PC-3 (cell line): ENCODE data around the gene COL6A2. TPM values are rescaled to one million over a fixed set of nuclear protein-coding genes. Genes with fewer than 3 reads are reported as not detected.

Source experiments
- ATAC-seq: fragments of 200-7000 bp; cut with Tn5 transposase; 2 replicates; pipeline ENCODE4 v1.9.1; 2020; ENCODE audit warnings: mild to moderate bottlenecking, moderate library complexity
- BruUV-seq: library from RNA; stranded (reverse); fragments of 400-500 nt; replicated peaks from 2 replicates; lab custom pipeline; 2021; lab: Mats Ljungman, UMichigan
- CTCF ChIA-PET: fragments of 300-600 bp; sonication (Branson Sonifier 250); formaldehyde crosslinking; loops from one replicate; lab custom pipeline; 2022; ENCODE audit warnings: antibody characterized with exemption; lab: Charles Lee
- POLR2A ChIA-PET: fragments of 300-600 bp; sonication (Branson Sonifier 250); formaldehyde crosslinking; loops from one replicate; lab custom pipeline; 2022; ENCODE audit warnings: antibody characterized with exemption; ENCODE audit not compliant: unreplicated experiment; lab: Charles Lee
- DNase-seq: peaks from one replicate; pipeline ENCODE4 v3.0.0-alpha.2; 2015
- H2AFZ ChIP-seq: fragments of 300-600 bp; sonication (generic); 2 replicates; pipeline ENCODE4 v1.6.0; 2016; ENCODE audit warnings: antibody characterized with exemption, low read length
- H3F3A ChIP-seq: fragments of 300-600 bp; sonication (generic); one replicate; pipeline ENCODE4 v1.6.0; 2017; ENCODE audit warnings: antibody characterized with exemption, low read length, control low read depth, mild to moderate bottlenecking; ENCODE audit not compliant: unreplicated experiment
- H3K27ac ChIP-seq: fragments of 300-600 bp; sonication (generic); 2 replicates; pipeline ENCODE4 v1.5.1; 2016; ENCODE audit warnings: mild to moderate bottlenecking, low read length
- H3K27me3 ChIP-seq: fragments of 300-600 bp; sonication (generic); 2 replicates; pipeline ENCODE4 v1.6.1; 2016; ENCODE audit warnings: low read length, mixed read lengths
- H3K36me3 ChIP-seq: fragments of 300-600 bp; sonication (generic); 2 replicates; pipeline ENCODE4 v1.6.1; 2016; ENCODE audit warnings: low read depth, mixed run types, low read length, mixed read lengths
- H3K4me1 ChIP-seq: fragments of 300-600 bp; sonication (generic); 2 replicates; pipeline ENCODE4 v1.5.1; 2016; ENCODE audit warnings: low read length; ENCODE audit not compliant: insufficient read depth
- H3K4me2 ChIP-seq: fragments of 300-600 bp; sonication (generic); 2 replicates; pipeline ENCODE4 v1.6.0; 2016; ENCODE audit warnings: low read length
- H3K4me3 ChIP-seq: fragments of 300-600 bp; sonication (generic); 2 replicates; pipeline ENCODE4 v1.5.1; 2016; ENCODE audit warnings: mild to moderate bottlenecking, low read length, mixed read lengths
- H3K79me2 ChIP-seq: fragments of 300-600 bp; sonication (generic); 2 replicates; pipeline ENCODE4 v1.6.1; 2017; ENCODE audit warnings: low read length, mixed read lengths
- H3K9ac ChIP-seq: fragments of 300-600 bp; sonication (generic); 2 replicates; pipeline ENCODE4 v1.6.0; 2016; ENCODE audit warnings: mild to moderate bottlenecking, low read length
- H3K9me2 ChIP-seq: fragments of 300-600 bp; sonication (generic); replicated peaks from 2 replicates; pipeline ENCODE4 v1.6.1; 2016; ENCODE audit warnings: mixed run types, low read length, mixed read lengths
- H3K9me3 ChIP-seq: fragments of 300-600 bp; sonication (generic); 2 replicates; pipeline ENCODE4 v1.6.1; 2016; ENCODE audit warnings: low read length, mixed read lengths
- H4K20me1 ChIP-seq: fragments of 300-600 bp; sonication (generic); 2 replicates; pipeline ENCODE4 v1.6.1; 2016; ENCODE audit warnings: low read length, mixed read lengths
- EZH2 ChIP-seq: fragments of 300-600 bp; sonication (generic); IDR thresholded peaks from one replicate; pipeline ENCODE4 v1.6.1; 2017; ENCODE audit warnings: antibody characterized with exemption, mild to moderate bottlenecking, low read length; ENCODE audit not compliant: unreplicated experiment
- EZH2phosphoT487 ChIP-seq: fragments of 300-600 bp; sonication (generic); IDR thresholded peaks from 2 replicates; pipeline ENCODE4 v1.6.1; 2018; ENCODE audit warnings: mild to moderate bottlenecking, antibody characterized with exemption, low read length, borderline replicate concordance
- intact Hi-C: fragments of 100-400 bp; cut with micrococcal nuclease; formaldehyde crosslinking; loops from 2 replicates; pipeline ENCODE4 v1.9.0; 2023
- total RNA-seq: library from RNA; depleted of rRNA; stranded (reverse); fragments of >200 nt; gene quantifications from 2 replicates; pipeline ENCODE4 v1.2.3, GENCODE V29; 2014
- TF ChIP-seq, protein P1 (sequence below): fragments of 300-600 bp; sonication (generic); conservative IDR thresholded peaks from 2 replicates; pipeline ENCODE4 v1.5.1; 2017; ENCODE audit warnings: antibody characterized with exemption, low read depth, mild to moderate bottlenecking, low read length

The COL6A2 gene
- total RNA-seq, 1 experiment from 2014 or later = 521 TPM

DNA sequence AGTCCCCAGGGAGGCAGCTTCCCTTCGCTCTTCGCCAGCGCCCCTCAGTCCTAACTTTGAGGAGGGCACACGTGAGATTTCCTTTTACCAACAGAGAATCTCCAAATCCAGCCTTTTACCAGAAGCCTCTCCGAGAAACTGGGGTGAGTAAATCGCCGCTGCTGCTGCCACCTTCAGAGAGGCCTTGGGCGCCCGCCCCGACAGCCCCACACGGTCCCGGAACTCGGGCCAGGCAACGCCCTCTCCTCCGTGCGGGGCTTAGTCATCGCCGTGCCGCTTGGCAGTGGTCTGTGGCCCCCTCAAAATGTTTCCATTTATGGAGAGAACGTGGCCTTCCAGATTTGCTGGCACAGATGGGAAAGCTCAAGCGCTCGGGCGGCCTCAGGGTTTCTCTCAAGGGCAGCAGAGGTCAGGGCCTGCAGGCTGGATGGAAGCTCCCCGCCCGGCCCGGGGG is 41.4 kb upstream of the COL6A2 start:
- H3K79me2 ChIP-seq = peaks cover 11% of the 10 kb centered on the region
- no peak overlapping the region for H3K4me3 ChIP-seq
- no peak overlapping the region for H3K27ac ChIP-seq
- no peak for ATAC-seq
- no peaks in the 10 kb centered on the region for H3F3A ChIP-seq
- H3K36me3 ChIP-seq = peaks cover under 1% of the 10 kb centered on the region; the same call in 1 of the 2 replicates
- H3K27me3 ChIP-seq = no peaks in the 10 kb centered on the region
- CTCF ChIA-PET = no interaction called here
- BruUV-seq = no TSS peak
- H4K20me1 ChIP-seq = no peaks in the 10 kb centered on the region
- H3K9me3 ChIP-seq = peaks cover under 1% of the 10 kb centered on the region; the same call in 1 of the 2 replicates
- no peak overlapping the region for H3K4me2 ChIP-seq
- POLR2A ChIA-PET = no interaction called here
- H3K9ac ChIP-seq = no peak overlapping the region
- no peak for TF ChIP-seq EZH2phosphoT487
- no peak for TF ChIP-seq EZH2
- TF ChIP-seq, protein P1, sequence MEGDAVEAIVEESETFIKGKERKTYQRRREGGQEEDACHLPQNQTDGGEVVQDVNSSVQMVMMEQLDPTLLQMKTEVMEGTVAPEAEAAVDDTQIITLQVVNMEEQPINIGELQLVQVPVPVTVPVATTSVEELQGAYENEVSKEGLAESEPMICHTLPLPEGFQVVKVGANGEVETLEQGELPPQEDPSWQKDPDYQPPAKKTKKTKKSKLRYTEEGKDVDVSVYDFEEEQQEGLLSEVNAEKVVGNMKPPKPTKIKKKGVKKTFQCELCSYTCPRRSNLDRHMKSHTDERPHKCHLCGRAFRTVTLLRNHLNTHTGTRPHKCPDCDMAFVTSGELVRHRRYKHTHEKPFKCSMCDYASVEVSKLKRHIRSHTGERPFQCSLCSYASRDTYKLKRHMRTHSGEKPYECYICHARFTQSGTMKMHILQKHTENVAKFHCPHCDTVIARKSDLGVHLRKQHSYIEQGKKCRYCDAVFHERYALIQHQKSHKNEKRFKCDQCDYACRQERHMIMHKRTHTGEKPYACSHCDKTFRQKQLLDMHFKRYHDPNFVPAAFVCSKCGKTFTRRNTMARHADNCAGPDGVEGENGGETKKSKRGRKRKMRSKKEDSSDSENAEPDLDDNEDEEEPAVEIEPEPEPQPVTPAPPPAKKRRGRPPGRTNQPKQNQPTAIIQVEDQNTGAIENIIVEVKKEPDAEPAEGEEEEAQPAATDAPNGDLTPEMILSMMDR = no peak
- peaks cover 42% of the 10 kb centered on the region for H3K4me1 ChIP-seq
- no peak for DNase-seq
- intact Hi-C loops = no loop called here
- H2AFZ ChIP-seq = no peak overlapping the region
- no peaks in the 10 kb centered on the region for H3K9me2 ChIP-seq

DNA sequence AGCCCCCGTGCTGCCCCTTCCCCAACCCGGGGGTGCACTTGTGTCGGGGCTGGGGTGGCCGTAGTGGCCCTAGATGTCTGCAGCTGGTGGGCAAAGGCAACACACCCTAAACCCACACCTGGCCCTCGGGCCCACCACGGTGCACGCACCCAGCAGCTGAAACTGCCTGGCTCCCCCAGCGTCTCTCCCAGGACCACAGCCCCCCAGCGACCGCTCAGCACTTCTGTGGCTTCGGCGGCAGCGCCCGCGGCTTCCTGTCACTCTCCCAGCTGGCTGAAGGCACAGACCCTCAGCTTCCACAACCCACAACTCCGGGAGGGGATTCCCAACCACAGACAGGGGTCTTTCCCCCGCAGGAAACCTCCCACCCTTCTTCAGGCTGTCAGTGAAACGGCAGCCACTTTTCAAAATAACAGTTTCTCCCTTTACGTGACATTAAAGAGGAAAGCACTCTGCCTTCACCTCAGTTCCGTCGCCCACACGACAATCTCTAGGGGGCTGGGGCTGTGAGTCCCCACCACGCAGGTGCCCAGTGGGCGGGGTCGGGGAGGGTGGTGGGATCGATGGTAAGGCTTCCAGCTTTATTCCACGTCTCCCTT is 40.7 kb upstream of the COL6A2 start:
- no peak overlapping the region for H3K27ac ChIP-seq
- DNase-seq (no peak), ATAC-seq (no peak)
- CTCF ChIA-PET = no interaction called here
- TF ChIP-seq, protein P1 = no peak
- no peak for TF ChIP-seq EZH2
- TF ChIP-seq EZH2phosphoT487 = no peak
- H3K9me3 ChIP-seq = peaks cover 8% of the 10 kb centered on the region; the same call in 1 of the 2 replicates
- H3K9me2 ChIP-seq = no peaks in the 10 kb centered on the region
- intact Hi-C loops = no loop called here
- H3K4me2 ChIP-seq = no peak overlapping the region
- BruUV-seq = no TSS peak
- H3K9ac ChIP-seq = no peak overlapping the region
- H3K4me1 ChIP-seq = peaks cover 40% of the 10 kb centered on the region
- no peaks in the 10 kb centered on the region for H3K27me3 ChIP-seq
- H3K36me3 ChIP-seq = peaks cover 8% of the 10 kb centered on the region; the same call in 1 of the 2 replicates
- no peaks in the 10 kb centered on the region for H4K20me1 ChIP-seq
- POLR2A ChIA-PET = no interaction called here
- no peak overlapping the region for H3K4me3 ChIP-seq
- no peaks in the 10 kb centered on the region for H3F3A ChIP-seq
- no peak overlapping the region for H2AFZ ChIP-seq
- H3K79me2 ChIP-seq = peaks cover 3% of the 10 kb centered on the region

DNA sequence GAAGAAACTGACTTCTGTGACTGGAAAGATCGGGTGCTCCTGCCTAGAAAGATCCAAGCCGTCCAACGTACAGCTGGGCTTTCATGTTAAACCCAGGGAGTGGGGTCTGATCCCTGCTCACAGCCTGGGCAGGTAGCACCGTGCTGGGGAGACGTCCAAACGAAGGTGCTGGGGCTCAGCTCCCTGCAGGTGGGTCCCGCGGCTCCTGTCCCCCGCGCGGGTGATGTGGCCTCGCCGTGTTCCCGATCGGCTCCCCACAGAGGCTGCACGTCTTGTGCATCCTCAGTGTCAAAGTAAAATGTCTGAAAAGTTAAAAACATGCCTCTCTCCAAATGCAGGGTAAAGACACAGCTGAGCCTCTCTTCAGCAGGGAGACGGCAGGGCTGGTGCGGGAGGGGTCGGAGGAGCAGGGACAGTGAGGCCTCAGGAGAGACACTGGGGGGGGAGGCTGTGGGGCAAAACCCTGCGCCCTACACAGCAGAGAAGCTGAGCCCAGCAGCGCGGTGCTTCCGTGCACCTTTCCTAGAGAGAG is 40.1 kb upstream of the COL6A2 start:
- Histone ChIP-seq H2AFZ (no peak overlapping the region), H3K4me3 (no peak overlapping the region), H3K27me3 (no peaks in the 10 kb centered on the region), H3K79me2 (no peaks in the 10 kb centered on the region), H3K36me3 (peaks cover 9% of the 10 kb centered on the region; the same call in 1 of the 2 replicates), H3K4me2 (no peak overlapping the region), H3F3A (no peaks in the 10 kb centered on the region), H3K27ac (peak overlapping the region; percentile 97; the same call in 1 of the 2 replicates), H3K9me3 (peaks cover 13% of the 10 kb centered on the region; the same call in 1 of the 2 replicates), H4K20me1 (no peaks in the 10 kb centered on the region), H3K9me2 (no peaks in the 10 kb centered on the region), H3K9ac (no peak overlapping the region), H3K4me1 (peaks cover 35% of the 10 kb centered on the region)
- no TSS peak for BruUV-seq
- no peak for DNase-seq
- intact Hi-C loops = no loop called here
- TF ChIP-seq EZH2 = no peak
- TF ChIP-seq, protein P1 = no peak
- no peak for TF ChIP-seq EZH2phosphoT487
- CTCF ChIA-PET = no interaction called here
- POLR2A ChIA-PET = no interaction called here
- no peak for ATAC-seq
